ENCODE measurements around the gene SERPINA1.
"Not testable (repeated sequence)": the region's sequence is repeated elsewhere in the genome, so short reads cannot be mapped to it uniquely, and the experiment has no call there.

Gene SERPINA1

DNA sequence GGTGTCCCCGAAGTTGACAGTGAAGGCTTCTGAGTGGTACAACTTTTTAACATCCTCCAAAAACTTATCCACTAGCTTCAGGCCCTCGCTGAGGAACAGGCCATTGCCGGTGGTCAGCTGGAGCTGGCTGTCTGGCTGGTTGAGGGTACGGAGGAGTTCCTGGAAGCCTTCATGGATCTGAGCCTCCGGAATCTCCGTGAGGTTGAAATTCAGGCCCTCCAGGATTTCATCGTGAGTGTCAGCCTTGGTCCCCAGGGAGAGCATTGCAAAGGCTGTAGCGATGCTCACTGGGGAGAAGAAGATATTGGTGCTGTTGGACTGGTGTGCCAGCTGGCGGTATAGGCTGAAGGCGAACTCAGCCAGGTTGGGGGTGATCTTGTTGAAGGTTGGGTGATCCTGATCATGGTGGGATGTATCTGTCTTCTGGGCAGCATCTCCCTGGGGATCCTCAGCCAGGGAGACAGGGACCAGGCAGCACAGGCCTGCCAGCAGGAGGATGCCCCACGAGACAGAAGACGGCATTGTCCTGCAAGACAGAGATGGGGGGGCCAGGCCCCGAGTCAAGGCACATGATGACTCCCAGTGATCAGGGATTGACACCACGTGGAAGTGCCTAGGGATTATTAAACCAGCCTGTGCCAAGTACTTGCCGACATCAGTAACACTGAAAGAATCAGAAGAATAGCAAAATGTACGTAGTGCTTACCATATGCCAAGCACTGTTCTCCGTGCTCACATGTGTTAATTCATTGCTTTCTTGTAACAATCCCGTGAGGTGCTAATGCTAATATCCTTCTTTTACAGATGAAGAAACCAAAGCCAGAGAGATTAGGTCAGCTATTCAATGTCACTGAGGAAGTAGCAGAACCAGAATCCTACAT, 5.4 kb downstream of the SERPINA1 start:
- DNase-seq = no peak

DNA sequence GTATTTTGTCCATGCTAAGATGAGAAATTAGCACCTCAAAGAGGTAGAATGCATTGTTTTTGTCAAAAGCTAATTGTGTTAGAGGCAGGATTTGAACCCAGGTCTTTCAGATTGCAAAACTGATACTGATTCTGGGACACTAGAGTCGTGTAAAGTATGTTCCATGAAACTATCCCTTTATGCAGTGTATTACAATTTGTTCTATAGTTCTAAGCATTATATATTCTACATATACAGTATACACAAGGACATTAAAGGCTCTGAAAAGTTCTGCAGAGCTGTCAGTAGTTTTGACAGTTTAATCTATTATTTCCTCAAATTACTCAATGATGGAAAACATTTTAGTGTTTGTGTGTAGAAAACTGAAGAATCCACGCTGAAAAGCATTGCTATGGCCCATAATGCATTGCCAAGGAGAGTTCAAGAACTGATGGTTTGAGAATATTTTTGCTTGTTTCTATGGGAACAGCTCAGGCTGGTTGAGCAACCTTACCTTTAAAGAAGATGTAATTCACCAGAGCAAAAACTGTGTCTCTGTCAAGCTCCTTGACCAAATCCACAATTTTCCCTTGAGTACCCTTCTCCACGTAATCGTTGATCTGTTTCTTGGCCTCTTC, 6.2 kb downstream of the SERPINA1 start:
- no peak for DNase-seq

DNA sequence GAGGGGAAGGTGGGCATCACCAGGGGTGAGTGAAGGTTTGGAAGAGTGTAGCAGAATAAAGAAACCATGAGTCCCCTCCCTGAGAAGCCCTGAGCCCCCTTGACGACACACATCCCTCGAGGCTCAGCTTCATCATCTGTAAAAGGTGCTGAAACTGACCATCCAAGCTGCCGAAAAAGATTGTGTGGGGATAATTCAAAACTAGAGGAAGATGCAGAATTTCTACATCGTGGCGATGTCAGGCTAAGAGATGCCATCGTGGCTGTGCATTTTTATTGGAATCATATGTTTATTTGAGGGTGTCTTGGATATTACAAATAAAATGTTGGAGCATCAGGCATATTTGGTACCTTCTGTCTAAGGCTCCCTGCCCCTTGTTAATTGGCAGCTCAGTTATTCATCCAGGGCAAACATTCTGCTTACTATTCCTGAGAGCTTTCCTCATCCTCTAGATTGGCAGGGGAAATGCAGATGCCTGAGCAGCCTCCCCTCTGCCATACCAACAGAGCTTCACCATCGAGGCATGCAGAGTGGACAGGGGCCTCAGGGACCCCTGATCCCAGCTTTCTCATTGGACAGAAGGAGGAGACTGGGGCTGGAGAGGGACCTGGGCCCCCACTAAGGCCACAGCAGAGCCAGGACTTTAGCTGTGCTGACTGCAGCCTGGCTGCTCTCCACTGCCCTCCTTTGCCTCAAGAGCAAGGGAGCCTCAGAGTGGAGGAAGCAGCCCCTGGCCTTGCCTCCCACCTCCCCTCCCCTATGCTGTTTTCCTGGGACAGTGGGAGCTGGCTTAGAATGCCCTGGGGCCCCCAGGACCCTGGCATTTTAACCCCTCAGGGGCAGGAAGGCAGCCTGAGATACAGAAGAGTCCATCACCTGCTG, 7.0 kb downstream of the SERPINA1 start:
- no peak for DNase-seq

DNA sequence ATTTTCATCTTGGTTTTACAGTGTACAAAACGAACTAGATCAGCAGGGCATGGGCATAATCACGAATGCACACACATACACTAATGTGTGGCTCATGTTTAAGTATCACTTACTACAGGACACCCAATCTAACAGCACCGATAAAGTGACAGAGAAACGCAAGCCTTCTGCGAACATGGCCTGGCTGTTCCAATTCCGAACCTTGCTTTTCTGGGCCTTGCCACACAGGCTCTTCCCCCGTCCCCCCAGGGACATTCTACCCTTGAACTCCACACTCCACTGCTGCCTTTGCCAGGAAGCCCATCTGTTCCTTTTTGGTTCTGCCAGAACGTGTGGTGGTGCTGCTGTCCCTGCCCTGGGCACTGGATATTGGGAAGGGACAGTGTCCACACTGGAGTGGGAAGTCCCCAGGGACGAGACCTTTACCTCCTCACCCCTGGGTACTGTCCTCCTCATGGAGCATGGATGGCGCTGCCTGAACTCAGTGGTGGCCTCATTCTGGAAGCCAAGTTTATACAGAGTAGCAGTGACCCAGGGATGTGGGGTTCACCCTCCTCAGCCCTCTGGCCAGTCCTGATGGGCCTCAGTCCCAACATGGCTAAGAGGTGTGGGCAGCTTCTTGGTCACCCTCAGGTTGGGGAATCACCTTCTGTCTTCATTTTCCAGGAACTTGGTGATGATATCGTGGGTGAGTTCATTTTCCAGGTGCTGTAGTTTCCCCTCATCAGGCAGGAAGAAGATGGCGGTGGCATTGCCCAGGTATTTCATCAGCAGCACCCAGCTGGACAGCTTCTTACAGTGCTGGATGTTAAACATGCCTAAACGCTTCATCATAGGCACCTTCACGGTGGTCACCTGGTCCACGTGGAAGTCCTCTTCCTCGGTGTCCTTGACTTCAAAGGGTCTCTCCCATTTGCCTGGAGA, 7.9 kb downstream of the SERPINA1 start:
- no peak for DNase-seq

DNA sequence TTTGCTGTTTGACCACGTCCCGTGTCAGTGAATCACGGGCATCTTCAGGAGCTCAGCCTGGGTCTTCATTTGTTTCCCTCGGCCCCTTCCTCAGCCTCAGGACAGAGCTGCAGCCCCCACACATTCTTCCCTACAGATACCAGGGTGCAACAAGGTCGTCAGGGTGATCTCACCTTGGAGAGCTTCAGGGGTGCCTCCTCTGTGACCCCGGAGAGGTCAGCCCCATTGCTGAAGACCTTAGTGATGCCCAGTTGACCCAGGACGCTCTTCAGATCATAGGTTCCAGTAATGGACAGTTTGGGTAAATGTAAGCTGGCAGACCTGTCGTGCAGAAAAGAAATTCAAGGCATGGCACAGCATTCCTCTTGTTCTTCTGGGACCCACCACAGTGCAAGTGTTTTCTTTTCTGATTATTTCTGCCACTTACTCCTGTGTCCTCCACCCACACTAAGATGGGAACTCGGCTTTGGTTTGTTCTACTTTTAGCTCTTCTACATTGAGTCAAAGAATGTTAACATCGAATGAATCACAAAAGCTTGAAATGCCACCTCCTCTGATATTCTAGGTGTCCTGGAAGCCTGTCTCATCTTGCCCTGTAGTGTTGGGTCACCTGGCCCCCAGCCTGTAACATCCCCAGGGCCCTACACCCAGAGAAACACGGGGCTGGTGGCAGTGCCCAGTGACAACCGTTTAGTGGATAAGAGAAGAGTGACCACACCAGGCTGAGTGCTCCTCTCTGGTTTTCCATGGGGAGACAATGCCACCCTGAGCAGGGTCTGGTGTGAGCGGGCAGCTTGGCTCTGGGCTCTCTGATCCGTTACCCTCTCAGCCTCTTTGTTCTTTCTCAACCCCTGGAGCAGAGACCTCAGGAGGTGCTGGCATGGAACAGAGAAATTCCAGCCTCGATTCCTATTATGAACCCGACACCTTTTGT, 8.8 kb downstream of the SERPINA1 start:
- DNase-seq = no peak

DNA sequence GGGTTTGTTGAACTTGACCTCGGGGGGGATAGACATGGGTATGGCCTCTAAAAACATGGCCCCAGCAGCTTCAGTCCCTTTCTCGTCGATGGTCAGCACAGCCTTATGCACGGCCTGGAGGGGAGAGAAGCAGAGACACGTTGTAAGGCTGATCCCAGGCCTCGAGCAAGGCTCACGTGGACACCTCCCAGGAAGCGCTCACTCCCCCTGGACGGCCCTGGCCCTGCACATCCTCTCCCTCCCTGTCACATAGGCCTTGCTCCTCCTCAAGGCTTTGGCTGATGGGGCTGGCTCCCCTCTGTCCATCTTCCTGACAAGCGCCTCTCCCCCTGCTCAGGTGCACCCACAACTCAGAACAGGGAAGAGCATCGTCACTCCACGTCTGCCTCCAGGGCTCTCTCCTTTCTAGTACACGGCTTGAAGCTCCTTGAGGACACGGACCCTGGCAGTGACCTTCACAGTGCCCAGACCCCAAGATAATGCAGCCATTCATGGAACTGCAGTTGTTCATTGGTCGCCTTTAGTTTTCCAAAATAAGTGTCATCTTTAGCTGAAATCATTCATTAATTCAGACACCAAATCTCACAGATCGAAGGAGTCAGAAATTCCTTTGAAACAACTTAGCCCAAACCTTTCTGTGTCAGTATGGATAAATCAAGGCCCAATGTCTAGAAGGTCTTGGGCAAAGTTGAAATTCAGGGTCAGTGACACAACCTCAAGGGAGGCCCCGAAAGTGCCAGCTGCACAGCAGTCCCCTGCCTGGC, 9.7 kb downstream of the SERPINA1 start:
- DNase-seq = no peak

DNA sequence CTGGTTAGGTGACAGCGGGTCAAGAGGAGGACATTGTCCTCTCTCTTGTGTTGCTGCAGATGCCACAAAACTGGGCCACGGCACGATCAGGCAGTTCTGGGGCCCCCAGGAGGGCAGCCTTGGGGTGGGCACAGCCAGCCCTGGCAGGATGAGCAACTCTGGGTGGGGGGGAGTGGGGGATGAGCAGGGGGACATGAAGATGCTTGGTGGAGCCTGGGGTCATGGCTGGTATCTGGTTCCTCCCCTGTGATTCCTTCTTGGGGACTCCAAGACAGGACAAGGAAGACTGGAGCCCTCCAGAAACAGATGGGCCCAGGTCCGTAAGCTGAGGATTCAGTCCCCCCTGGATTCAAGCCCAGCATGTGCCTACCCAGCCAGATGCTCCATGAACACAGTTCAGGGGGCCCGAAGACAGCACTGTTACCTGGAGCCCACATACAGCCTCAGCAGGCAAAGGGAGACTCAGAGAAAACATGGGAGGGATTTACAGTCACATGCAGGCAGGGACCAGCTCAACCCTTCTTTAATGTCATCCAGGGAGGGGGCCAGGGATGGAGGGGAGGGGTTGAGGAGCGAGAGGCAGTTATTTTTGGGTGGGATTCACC, 10.4 kb downstream of the SERPINA1 start:
- no peak for DNase-seq

DNA sequence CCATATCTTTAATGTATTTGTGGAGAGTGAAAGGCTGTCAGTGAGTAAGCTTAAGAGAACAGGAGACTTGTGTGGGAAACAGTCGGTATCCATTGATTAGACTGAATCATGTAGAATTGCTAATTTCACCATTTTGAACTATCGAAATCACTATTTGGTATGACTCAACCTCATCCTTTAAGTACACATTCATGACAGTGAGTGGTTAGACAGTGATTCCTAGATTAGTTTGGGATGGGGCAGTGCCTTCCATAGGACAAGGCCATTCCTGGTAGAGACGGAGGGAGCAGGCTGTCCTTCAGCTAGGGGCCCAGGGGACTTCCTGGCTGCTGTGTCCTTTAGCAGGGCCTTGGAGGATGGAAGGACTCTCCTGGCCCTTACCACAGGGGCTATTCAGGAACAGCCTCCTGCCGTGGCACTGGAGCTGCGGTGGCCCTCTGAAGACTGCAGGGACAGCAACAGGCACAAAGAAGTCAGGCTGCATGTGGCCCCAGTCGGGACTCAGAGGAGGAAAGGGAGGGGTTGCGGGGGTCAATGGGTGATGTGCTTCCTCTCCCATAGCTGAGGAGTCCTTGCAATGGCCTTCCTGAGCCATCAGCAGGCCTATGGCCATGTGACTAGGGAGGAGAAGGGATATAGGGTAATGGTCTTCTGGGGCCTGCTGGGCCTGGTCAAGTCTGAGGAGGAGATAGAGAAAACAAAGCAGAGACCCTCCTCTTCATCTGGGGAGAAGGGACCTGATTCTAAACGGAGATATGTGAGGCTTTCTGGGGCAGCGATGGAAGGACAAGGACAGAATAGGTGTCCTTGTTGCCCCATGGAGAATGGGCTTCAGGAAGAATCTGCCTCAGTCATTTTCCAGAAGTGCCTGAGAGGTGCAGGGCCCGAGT, 11.2 kb downstream of the SERPINA1 start:
- no peak for DNase-seq

DNA sequence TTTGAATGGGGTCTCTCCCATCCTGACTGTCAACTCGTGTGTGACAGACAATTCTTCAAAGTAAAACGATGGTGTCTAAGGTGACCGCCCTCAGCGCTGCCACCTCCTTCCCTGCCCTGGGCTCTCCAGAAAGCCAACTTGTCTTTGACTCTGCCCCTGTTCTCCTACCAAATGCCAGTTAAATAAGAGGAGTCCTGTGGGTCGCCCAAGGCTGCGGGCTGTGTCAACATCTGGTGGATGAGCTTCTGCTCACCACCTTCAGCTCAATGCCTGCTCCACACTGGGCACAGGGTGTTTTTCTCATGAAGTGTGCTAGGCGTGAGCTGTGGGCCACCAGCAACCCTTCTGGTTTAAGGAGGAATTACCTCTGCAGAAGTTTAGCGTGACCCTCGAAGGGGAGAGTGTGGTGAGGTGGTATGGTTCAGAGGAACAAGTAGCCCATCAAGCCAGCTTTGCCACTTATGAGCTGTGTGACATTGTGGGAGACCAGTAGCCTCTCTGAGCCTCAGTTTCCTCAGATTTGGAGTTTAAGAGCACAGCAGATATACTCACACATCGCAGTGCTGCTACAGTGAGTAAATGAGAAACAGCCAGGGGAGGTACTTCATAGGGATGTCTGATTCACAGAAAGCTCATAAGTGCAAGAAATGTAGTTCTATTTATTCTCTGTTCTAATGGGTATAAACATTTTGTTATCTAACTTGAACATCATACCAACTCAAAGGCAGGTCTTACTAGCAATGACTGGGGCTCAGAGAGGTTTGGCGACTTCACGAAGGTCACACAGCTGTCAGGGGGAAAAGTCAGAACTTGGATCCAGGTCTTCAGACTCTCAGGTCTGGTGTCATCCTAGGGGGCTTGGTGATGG, 12.1 kb downstream of the SERPINA1 start:
- no peak for DNase-seq

DNA sequence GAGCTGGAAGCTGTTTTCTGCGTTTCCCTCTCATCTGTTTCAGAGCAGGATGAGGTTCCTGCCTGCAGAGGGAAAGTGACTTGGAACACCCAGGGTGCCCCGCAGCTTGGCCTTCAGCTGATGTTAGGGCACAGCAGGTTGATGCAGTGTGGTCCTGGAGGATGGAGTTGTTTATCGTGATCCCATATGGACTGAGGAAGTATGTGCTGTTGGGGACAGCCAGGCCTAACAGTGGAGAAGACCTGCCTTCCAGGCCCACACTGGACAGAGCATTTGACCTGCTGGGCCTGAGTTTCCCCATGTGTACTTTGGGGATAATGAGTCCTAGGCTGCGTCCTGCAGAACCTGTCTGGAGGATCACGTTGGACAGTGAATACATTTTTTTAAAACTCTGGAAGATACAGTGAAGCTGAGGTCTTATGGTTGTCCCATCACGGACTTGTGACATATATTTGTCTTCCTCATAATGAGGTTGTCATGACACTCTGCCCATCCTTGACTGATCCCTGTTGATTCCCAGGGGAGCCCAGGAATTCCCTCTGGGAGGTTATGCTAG, 12.8 kb downstream of the SERPINA1 start:
- no peak for DNase-seq

DNA sequence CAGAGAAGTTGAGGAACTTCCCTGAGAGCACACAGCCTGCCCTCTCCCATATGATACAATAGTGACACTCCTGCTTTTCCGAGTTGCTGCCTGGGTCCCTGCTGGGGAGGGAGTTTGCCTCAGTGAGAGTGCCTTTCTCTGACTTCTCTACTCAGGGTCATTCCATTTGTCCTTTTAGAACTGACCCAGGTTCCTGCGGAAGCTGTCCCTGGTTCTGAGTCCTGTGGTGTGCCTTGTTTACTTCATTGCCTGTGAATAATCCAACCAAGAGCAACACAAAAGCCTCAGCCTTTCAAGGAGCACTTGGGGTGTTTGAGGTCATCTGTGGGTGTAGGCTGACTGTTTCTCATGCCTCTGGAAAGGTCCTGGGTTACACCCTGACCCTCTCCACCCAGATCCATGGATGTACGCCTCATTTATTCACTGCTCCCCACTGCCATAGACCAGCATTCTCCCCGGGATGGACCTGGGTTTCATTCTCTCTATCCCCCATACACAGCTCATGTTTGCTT, 13.6 kb downstream of the SERPINA1 start:
- DNase-seq = no peak

DNA sequence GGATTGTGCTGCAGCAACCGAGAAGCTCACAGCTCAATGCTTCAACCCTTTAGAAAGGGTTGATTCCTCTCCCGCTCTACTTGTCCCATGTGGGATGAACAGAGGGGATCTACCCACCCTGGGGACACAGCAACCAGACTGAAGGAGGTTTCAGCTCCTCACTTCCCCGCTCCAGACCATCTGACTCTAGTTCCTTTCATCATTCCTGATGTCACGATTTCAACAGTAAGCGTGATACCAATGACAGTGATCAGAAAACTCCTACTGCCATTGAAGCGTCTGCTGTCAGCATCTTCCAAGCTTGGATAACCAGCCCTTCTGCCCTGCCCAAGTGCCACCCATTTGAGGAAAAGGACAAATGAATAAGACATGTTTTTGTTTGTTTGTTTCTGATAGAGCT, 14.3 kb downstream of the SERPINA1 start:
- no peak for DNase-seq

DNA sequence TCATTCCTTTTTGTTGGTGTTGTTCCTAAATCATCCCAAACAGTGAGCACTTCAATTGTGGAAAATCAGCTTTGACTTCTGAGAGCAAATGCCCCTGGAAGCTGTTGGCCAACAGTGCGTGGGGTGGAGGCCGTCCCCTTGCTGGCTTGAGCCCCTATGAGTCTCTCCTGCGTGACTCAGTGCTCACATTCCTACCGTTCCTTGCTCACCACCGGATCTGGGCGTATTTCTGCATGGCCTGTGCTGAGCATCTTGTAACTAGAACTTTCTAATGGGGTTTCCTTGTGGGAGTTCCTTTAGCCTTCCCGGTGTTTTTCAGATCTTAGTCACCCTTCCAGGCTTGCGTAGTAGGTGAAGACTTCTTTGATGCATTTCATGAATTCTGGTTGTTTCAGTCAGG, 14.7 kb downstream of the SERPINA1 start:
- DNase-seq = no peak

DNA sequence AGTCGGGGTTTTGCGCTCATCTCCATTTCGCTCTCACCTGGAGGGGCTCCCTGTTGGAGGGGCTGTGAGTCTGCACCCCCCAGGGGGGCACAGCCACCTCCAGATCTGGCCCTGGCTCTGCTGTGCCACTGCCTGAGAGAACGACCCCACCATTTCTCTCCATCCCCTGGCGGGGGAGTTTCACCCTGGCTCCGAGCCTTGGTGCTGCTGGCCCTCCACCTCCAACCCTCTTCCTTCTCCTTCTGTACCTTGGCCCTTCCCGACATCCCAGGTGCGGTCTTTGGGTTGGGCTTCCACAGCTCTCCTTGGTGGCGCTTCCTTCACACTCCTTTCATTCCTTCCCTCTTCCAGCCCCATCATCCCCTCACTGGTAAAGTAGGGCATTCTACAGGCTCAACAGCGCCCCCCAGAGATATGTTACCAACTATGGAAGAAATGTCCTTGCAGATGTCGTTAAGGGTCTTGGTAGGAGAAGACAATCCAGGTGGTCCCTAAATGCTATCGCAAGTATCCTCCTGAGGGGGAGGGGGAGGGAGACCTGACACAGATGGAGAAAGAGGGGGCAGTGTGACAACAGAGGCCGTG, 16.3 kb downstream of the SERPINA1 start:
- no peak for DNase-seq

DNA sequence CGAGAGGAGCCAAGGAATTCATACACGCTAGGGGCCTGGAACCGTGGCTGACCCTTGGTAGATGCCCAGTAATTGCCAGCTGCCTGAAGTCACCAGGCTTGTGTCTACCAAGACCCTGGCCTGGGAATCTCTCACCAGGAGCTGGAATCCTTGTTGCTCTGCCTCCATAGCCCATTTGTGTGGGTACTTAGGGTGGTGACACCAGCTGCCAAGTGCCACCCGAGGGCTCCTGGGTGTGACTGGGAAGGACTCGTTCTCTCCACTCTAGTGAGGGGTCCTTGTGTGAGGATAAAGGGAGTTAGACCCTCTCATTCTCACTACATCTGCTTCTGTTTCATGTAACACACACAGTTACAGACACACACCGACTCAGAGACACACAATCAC, 17.9 kb downstream of the SERPINA1 start:
- DNase-seq = no peak

DNA sequence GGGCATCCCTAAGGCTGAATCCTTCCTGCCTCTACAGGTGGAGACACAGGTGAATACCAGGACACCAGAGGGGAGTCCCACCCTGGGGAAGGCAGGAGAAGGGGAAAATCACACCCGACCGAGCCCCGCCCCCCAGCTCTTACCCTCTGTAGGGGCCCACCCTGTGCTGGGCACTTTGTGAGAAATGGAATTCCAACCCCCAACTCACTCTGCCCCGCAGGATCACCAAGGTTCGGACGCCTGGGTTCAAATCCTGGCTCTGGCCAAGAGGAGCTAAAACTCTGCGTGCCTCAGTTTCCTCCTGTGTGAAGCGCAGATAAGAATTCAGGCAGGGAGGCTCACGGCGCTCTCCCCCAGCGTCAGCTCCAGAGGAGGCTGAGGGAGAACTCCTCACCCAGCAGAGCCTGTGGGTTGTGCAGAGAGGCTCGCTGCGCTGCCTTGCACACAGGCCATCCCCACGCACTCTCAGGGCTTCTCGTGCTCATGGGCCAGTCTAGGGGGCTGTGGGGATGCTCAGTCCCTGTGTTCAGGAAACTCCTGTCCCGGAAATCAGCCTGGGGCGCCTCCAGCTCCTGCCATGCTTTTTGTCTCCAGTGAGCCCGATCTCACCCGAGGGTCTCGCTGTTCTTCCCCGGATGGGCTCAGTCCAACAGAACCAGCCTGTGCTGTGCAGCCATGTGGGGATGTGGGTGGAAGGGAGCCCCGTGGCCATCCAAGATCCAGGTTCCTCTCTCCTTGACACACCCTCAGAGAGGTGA, 18.5 kb downstream of the SERPINA1 start:
- DNase-seq = not testable (repeated sequence)

All from activated naive CD4-positive, alpha-beta T cell treated with Interleukin-2 at 50 U/mL for 16 hours (primary cell).